NCI-H1417 treated with DMSO at 0.1 percent for 48 hours (cell line): ENCODE data around the gene OGFOD2.

Experiments
- DNase-seq: peaks from one replicate; lab custom pipeline; 2025; lab: John Stamatoyannopoulos, UW

The OGFOD2 gene

GRCh38 chr12:122977655-122978392 is 2.8 kb downstream of the OGFOD2 start:
- DNase-seq: no peak

- DNase-seq: no peak
Observed at GRCh38 chr12:122978507-122978955, 3.5 kb downstream of the OGFOD2 start.

GRCh38 chr12:122979001-122979907 is 4.2 kb downstream of the OGFOD2 start:
- no peak for DNase-seq

GRCh38 chr12:122979908-122980182 is 4.8 kb downstream of the OGFOD2 start:
- DNase-seq: no peak

- no peak for DNase-seq
Observed at GRCh38 chr12:122980183-122981035, 5.4 kb downstream of the OGFOD2 start, which contains the start of gene ARL6IP4. Gene ARL6IP4, plus strand, starts transcription at chr12:122980681. Its CDS starts 459 bp downstream, at chr12:122981140.

GRCh38 chr12:122981036-122981471 is 6.0 kb downstream of the OGFOD2 start:
- no peak for DNase-seq

GRCh38 chr12:122981587-122982476 is 6.8 kb downstream of the OGFOD2 start:
- DNase-seq: no peak

- DNase-seq: no peak
Observed at GRCh38 chr12:122982477-122982815, 7.4 kb downstream of the OGFOD2 start.

- DNase-seq: no peak
Observed at GRCh38 chr12:122982963-122983788, 8.1 kb downstream of the OGFOD2 start.

- no peak for DNase-seq
Observed at GRCh38 chr12:122983789-122984515, 8.9 kb downstream of the OGFOD2 start.

GRCh38 chr12:122984612-122985337 is 9.7 kb downstream of the OGFOD2 start:
- no peak for DNase-seq

GRCh38 chr12:122985338-122986257 is 10.6 kb downstream of the OGFOD2 start:
- no peak for DNase-seq

GRCh38 chr12:122986258-122986871 is 11.3 kb downstream of the OGFOD2 start:
- no peak for DNase-seq

GRCh38 chr12:122987086-122987951 is 12.3 kb downstream of the OGFOD2 start:
- no peak for DNase-seq

GRCh38 chr12:122988036-122988435 is 13.0 kb downstream of the OGFOD2 start:
- no peak for DNase-seq

GRCh38 chr12:122988612-122989212 is 13.7 kb downstream of the OGFOD2 start:
- no peak for DNase-seq
